Cardiac muscle cell (in vitro differentiated cells and primary cell): ENCODE measurements around the gene MIDN. TPM values are rescaled to one million over a fixed set of nuclear protein-coding genes. Genes with fewer than 3 reads are reported as not detected.

Experiments
- DNase-seq, 2 donors: peaks; one replicate each; pipeline versions ENCODE4 v3.0.0 to v3.0.0-alpha.2; 2010 to 2017; ENCODE audit warnings: low read depth in 1 of 2, low spot score in 1 of 2
- H3K27ac ChIP-seq: fragments of 200-600 bp; sonication (generic); 2 replicates; pipeline ENCODE4 v1.5.1; 2016
- H3K27me3 ChIP-seq: fragments of 200-600 bp; sonication (generic); 2 replicates; pipeline ENCODE4 v1.6.0; 2016; ENCODE audit warnings: control low read depth
- H3K36me3 ChIP-seq: fragments of 200-600 bp; sonication (generic); 2 replicates; pipeline ENCODE4 v1.5.1; 2016; ENCODE audit warnings: control low read depth
- H3K4me1 ChIP-seq: fragments of 200-600 bp; sonication (generic); 2 replicates; pipeline ENCODE4 v1.8.1; 2017; ENCODE audit warnings: low read depth, mild to moderate bottlenecking, mixed run types
- H3K4me3 ChIP-seq: fragments of 200-600 bp; sonication (generic); 2 replicates; pipeline ENCODE4 v1.5.1; 2016; ENCODE audit warnings: mild to moderate bottlenecking
- H3K9me3 ChIP-seq: fragments of 200-600 bp; sonication (generic); 2 replicates; pipeline ENCODE4 v1.5.1; 2017; ENCODE audit warnings: low read depth, mild to moderate bottlenecking, control low read depth
- polyA plus RNA-seq: library from polyadenylated mRNA; unstranded; fragments of >200 nt; fragmentation: Nextera tagmentation; extraction: Ambion mirVana; gene quantifications from 2 replicates; pipeline ENCODE4 v1.2.1, GENCODE V29; 2016
- total RNA-seq: library from RNA; depleted of rRNA; stranded (reverse); fragments of >200 nt; gene quantifications from 2 replicates; pipeline ENCODE4 v1.2.3, GENCODE V29; 2016
- TF ChIP-seq, protein P1 (sequence below): IDR thresholded peaks from 2 replicates; pipeline ENCODE4 v1.5.1; 2012; ENCODE audit warnings: low read depth, mild to moderate bottlenecking, low read length

Gene MIDN
- total and polyA plus RNA-seq, 2 experiments from 2014 or later, result 58.1 to 89.2 TPM

DNA sequence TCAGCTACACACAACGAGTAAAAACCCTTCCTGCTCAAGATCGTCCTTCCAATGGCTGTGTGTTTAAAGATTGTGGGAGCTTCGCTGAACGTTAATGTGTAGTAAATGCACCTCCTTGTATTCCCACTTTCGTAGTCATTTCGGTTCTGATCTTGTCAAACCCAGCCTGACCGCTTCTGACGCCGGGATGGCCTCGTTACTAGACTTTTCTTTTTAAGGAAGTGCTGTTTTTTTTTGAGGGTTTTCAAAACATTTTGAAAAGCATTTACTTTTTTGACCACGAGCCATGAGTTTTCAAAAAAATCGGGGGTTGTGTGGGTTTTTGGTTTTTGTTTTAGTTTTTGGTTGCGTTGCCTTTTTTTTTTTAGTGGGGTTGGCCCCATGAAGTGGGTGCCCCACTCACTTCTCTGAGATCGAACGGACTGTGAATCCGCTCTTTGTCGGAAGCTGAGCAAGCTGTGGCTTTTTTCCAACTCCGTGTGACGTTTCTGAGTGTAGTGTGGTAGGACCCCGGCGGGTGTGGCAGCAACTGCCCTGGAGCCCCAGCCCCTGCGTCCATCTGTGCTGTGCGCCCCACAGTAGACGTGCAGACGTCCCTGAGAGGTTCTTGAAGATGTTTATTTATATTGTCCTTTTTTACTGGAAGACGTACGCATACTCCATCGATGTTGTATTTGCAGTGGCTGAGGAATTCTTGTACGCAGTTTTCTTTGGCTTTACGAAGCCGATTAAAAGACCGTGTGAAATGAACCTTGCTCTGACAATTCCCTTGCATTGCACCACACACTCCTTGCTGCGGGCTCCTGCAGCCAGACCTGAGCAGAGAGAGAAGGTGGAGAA, 24.3 kb downstream of the MIDN start:
- Histone ChIP-seq H3K4me1 (peaks cover 31% of the 10 kb centered on the region), H3K4me3 (no peak overlapping the region), H3K27ac (peak overlapping the region; percentile 53), H3K36me3 (peaks cover 42% of the 10 kb centered on the region), H3K27me3 (no peaks in the 10 kb centered on the region), H3K9me3 (no peaks in the 10 kb centered on the region)
- TF ChIP-seq, protein P1, sequence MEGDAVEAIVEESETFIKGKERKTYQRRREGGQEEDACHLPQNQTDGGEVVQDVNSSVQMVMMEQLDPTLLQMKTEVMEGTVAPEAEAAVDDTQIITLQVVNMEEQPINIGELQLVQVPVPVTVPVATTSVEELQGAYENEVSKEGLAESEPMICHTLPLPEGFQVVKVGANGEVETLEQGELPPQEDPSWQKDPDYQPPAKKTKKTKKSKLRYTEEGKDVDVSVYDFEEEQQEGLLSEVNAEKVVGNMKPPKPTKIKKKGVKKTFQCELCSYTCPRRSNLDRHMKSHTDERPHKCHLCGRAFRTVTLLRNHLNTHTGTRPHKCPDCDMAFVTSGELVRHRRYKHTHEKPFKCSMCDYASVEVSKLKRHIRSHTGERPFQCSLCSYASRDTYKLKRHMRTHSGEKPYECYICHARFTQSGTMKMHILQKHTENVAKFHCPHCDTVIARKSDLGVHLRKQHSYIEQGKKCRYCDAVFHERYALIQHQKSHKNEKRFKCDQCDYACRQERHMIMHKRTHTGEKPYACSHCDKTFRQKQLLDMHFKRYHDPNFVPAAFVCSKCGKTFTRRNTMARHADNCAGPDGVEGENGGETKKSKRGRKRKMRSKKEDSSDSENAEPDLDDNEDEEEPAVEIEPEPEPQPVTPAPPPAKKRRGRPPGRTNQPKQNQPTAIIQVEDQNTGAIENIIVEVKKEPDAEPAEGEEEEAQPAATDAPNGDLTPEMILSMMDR, result no peak
- no peak for DNase-seq

DNA sequence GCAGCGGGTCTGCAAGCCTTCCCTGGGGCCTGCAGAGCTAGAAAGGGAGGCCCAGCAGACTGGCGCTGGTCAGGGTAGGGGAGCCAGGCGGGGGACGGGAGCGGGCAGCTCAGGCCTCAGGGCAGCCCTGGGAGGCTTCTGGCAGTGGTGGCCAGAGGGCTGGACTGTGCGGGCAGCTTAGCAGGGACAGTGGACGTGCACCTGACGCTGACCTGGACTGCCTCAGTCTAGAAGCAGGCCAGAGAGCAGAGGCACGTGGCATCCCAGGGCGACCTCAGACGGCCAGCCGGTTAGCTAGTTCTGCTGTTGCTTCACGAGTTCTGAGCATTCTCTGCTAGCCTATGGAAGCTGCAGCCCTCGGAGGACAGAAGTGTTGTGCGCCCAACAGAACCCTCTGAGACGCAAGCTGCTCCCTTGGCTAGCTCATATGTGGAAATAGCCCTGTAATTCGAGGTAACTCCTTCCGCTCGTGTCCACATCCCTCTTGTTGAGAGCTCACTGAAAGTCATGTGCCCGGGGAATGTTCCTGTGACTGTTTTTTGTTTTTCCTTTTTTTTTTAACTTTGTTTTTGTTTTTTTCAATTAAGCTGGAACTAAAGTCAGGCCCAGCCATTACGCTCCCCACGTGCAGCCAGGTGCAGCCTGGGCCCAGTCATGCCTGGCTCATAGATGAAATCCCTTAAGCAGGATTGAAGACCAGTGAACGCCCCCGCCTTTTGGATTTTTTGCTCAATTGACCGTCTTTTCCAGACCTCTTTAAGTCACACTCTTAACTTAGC, 25.1 kb downstream of the MIDN start:
- Histone ChIP-seq H3K4me1 (peaks cover 23% of the 10 kb centered on the region), H3K36me3 (peaks cover 42% of the 10 kb centered on the region)

DNA sequence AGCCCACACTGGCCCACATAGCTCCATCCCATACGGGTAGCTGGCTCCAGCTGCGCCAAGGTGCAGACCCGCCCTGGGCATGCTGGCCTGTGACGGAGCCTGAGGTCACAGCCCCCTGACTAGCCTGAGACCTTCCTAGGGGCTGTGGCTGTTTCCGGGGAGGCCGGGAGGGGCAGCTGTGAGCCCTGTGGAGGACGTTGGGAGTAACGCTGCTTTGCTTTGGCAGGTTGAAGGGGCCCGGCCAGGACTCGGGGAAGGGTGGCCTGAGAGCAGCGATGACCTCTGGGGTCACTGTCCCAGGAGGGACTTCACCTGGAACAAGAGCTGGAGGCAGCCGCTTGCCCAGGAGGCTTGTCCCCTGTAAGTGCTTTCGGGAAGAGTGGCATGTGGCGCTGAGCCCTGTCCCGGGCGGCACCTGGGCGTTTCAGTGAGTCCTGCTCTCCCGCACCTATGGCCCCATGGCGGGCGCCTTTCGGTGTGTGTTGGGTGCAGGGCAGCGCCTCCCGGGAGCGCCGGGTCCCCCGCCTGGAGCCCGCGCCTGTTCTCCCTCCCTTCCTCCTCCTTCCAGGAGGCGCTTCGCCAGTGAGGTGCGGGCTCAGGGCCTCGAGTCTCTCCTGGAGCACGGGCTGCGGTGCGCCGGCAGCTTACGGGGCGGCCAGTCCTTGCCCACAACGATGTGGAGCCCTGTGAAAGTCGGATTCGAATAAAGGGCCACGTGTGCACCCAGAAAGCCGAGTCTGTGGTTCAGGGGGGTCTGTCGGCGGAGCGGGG, 25.9 kb downstream of the MIDN start:
- TF ChIP-seq, protein P1, result no peak
- no peak for DNase-seq
- H3K27me3 ChIP-seq, result no peaks in the 10 kb centered on the region
- H3K4me1 ChIP-seq, result peaks cover 20% of the 10 kb centered on the region
- H3K27ac ChIP-seq, result peak overlapping the region; percentile 98
- H3K4me3 ChIP-seq, result peak overlapping the region; percentile 62
- H3K9me3 ChIP-seq, result no peaks in the 10 kb centered on the region
- peaks cover 44% of the 10 kb centered on the region for H3K36me3 ChIP-seq

More for the DNA sequence above, 25.1 kb downstream of the MIDN start:
- Histone ChIP-seq H3K9me3 (no peaks in the 10 kb centered on the region), H3K4me3 (no peak overlapping the region), H3K27ac (peak overlapping the region; percentile 98), H3K27me3 (no peaks in the 10 kb centered on the region)
- TF ChIP-seq, protein P1, result no peak
- DNase-seq, result no peak

DNA sequence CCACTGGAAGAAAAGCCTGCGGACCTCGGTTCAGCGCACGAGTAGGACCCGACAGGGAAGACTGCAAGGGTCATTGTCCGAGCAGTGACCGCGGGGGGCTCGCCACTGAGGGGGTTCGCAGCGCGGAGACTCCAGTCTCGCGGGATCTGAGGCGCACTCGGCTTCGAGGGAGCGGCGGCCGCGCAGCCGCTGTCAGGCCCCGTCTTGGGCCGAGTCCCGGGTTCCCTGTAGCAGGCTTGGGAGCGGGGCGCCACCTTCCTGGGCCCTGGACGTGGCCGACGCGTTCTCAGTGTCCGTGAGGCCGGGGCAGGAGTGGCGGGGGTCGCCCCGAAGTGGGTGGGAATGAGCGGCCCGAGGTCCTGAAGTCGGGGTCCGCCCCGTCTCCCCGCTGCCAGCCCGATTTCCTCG, 26.5 kb downstream of the MIDN start:
- no peaks in the 10 kb centered on the region for H3K9me3 ChIP-seq
- peaks cover 20% of the 10 kb centered on the region for H3K4me1 ChIP-seq
- TF ChIP-seq, protein P1, result no peak
- H3K27me3 ChIP-seq, result no peaks in the 10 kb centered on the region
- peaks cover 44% of the 10 kb centered on the region for H3K36me3 ChIP-seq
- peak overlapping the region; percentile 98 for H3K27ac ChIP-seq
- no peak for DNase-seq
- peak overlapping the region; percentile 62 for H3K4me3 ChIP-seq

DNA sequence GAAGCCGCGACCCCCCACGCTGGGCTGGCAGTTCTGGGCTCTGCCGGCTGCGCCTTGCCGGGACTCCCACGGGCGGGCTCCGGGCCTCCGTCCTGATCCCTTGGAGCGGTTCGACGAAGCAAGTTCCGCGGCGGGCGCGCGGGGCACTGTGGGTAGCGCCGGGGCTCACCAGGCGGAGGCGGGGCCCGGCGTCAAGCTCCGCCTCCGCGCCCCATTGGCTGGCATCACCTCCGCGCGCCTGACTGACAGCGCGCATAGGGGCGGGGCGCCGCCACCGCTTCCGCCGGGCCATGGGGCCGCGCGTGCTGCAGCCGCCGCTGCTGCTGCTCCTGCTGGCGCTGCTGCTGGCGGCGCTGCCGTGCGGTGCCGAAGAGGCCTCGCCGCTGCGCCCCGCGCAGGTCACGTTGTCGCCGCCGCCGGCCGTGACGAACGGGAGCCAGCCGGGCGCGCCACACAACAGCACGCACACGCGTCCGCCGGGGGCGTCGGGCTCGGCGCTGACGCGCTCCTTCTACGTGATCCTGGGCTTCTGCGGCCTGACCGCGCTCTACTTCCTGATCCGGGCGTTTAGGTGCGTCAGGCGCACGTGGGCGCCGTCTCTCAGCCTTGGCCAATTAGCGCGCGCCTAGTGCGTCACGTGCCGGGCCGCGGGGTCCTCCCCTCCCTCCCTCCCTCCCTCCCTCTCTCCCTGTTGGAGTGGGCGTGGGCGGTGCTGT, 27.0 kb downstream of the MIDN start, which contains the start of gene FAM174C:
FAM174C (plus strand) TSS at position 271 of the 716 bp plus-strand sequence; CDS start at position 291, 20 bp downstream.
- peaks cover 15% of the 10 kb centered on the region for H3K4me1 ChIP-seq

More for the DNA sequence above, 27.0 kb downstream of the MIDN start, which contains the start of gene FAM174C:
- peak; percentile 98 for DNase-seq
- Histone ChIP-seq H3K9me3 (no peaks in the 10 kb centered on the region), H3K4me3 (peak within 1 kb of the TSS; percentile 62), H3K36me3 (peaks cover 44% of the 10 kb centered on the region), H3K27me3 (no peaks in the 10 kb centered on the region), H3K27ac (peak within 1 kb of the TSS; percentile 98)
- TF ChIP-seq, protein P1, result no peak
